ENCODE measurements around the gene NPEPL1. TPM values are rescaled to one million over a fixed set of nuclear protein-coding genes. Genes with fewer than 3 reads are reported as not detected.
"Not testable (repeated sequence)": the region's sequence is repeated elsewhere in the genome, so short reads cannot be mapped to it uniquely, and the experiment has no call there.

NPEPL1 gene
- total and polyA plus RNA-seq, 2 donors = 14.8 to 59.1 TPM

DNA sequence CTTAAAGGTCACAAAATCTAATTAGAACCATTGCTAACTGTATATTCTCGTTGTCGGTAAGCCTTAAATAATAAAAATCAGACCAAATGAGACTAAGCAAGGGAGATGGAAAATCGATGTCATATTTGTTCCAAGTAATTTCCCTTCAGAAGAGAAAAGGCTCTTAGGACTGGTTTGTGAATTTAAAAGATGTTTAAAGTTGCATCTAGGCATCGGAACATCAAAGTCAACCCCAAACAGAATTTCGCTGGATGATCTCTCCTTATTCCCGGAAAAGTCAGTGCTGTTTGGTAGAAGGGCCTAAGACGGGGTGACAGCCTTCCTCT, 63.8 kb downstream of the NPEPL1 start:
- H3K4me1 ChIP-seq (ENCODE audit: insufficient read depth) = no peaks in the 10 kb centered on the region
- H3K27ac ChIP-seq (ENCODE audit: low read depth) = no peak overlapping the region
- H3K4me3 ChIP-seq (ENCODE audit: low read depth, low read length) = no peak overlapping the region
- 67% methylated on average over 7 of the region's 7 CpGs for WGBS
- no peak for DNase-seq (ENCODE audit: extremely low spot score)
- H3K36me3 ChIP-seq (ENCODE audit: insufficient read depth) = no peaks in the 10 kb centered on the region

DNA sequence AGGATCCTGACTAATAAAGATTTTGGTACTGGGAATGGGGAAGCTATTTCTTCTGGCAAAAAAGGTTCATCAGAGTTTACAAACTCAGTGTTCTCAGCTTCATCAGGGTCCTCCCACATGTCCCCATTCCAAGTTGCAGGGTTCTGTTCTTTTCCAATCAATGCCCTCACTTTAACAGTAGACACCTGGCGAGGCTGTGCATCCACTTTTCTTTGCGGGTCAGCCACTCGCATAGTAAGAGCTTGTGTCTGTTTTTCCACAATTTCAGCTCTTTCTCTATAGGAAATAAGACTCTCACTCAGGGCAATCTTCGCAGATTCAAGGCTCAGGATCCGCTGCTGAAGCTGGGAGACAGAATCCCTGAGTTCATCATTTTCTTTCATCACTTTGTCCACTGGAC, 65.0 kb downstream of the NPEPL1 start:
- DNase-seq (ENCODE audit: extremely low spot score); H3K27ac ChIP-seq (ENCODE audit: low read depth); H3K4me3 ChIP-seq (ENCODE audit: low read depth, low read length); H3K4me1 ChIP-seq (ENCODE audit: insufficient read depth); H3K36me3 ChIP-seq (ENCODE audit: insufficient read depth): not testable (repeated sequence)
- 91% methylated on average over 5 of the region's 5 CpGs for WGBS

DNA sequence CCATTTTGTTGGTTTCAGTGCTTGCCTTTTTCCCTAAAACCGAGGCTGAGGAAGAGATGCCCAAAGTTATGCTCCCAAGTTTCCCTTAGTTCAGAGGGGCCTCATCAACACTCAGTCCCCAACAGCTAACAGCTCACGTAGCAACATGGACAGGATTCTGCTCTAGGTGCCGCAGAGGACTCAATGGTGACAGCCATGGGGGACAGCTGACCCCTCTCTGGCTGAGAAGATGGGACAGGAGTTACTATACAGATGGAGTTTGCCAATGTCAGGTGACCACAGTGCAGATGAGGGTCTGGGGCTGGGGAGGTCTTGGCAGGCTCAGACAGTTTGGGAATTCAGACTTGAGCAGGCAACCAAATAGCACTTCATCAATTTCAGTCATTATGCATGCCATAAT, 67.3 kb downstream of the NPEPL1 start:
- no peak overlapping the region for H3K4me3 ChIP-seq (ENCODE audit: low read depth, low read length)
- H3K36me3 ChIP-seq (ENCODE audit: insufficient read depth) = no peaks in the 10 kb centered on the region
- 82% methylated on average over 3 of the region's 3 CpGs for WGBS
- no peak overlapping the region for H3K27ac ChIP-seq (ENCODE audit: low read depth)
- H3K4me1 ChIP-seq (ENCODE audit: insufficient read depth) = no peaks in the 10 kb centered on the region
- DNase-seq (ENCODE audit: extremely low spot score) = no peak

DNA sequence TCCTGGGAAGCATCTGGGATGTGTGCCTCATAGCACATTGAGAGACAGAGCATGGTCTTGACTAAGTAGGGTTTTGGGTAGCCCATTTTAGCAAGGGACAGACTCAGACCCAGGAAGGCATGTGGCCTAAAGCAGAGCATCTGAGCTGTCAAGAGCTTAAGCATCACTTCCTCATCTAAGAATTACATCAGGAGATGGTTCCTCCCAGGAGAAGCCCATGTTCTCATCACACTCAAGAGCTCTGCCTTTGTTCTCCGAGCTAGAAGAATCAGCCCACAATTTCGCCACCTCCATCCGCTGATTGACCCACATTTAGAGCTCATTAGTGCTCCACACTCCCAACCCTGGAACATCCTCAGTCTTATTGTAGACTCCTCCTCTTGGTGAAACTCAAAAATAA, 68.3 kb downstream of the NPEPL1 start:
- no peak for DNase-seq (ENCODE audit: extremely low spot score)
- Histone ChIP-seq H3K4me3 (ENCODE audit: low read depth, low read length) (no peak overlapping the region), H3K4me1 (ENCODE audit: insufficient read depth) (no peaks in the 10 kb centered on the region), H3K36me3 (ENCODE audit: insufficient read depth) (no peaks in the 10 kb centered on the region), H3K27ac (ENCODE audit: low read depth) (no peak overlapping the region)
- 89% methylated on average over 3 of the region's 3 CpGs for WGBS

DNA sequence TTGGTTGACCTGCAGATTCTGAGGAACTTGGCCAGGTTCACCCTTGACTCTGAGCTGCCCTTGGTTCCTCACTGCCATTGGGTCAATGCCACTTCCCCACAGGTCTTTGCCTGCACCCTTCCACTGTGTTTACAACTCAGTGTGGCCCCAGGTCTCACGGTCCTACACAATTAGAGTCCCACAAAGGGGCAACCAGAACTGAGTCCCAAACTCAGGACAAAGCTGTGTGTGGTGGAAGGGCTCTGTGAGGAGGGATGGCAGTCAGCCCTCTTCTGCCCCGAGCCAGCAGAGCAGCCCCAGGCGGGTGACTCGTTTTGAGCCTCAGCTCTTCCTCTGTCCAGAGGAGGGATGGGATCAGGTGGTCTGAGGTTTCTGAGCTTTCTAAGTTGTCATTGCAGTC, 69.5 kb downstream of the NPEPL1 start:
- Histone ChIP-seq H3K4me1 (ENCODE audit: insufficient read depth) (no peaks in the 10 kb centered on the region), H3K4me3 (ENCODE audit: low read depth, low read length) (no peak overlapping the region), H3K36me3 (ENCODE audit: insufficient read depth) (no peaks in the 10 kb centered on the region), H3K27ac (ENCODE audit: low read depth) (no peak overlapping the region)
- WGBS = 85% methylated on average over 4 of the region's 4 CpGs
- no peak for DNase-seq (ENCODE audit: extremely low spot score)

GRCh38 chr20:58763076-58763475, 70.5 kb downstream of the NPEPL1 start:
- WGBS = 89% methylated on average over 7 of the region's 7 CpGs
- no peaks in the 10 kb centered on the region for H3K36me3 ChIP-seq (ENCODE audit: insufficient read depth)
- no peaks in the 10 kb centered on the region for H3K4me1 ChIP-seq (ENCODE audit: insufficient read depth)
- no peak overlapping the region for H3K27ac ChIP-seq (ENCODE audit: low read depth)
- no peak overlapping the region for H3K4me3 ChIP-seq (ENCODE audit: low read depth, low read length)
- no peak for DNase-seq (ENCODE audit: extremely low spot score)

Other genes starting within 250 kb of the NPEPL1 start
- 3.9 TPM for gene APCDD1L, start 177.4 kb upstream of the NPEPL1 start, total RNA-seq
- 5.6 TPM for gene APCDD1L, start 177.4 kb upstream of the NPEPL1 start, polyA plus RNA-seq
- gene STX16, start 41.5 kb upstream of the NPEPL1 start, total RNA-seq = 53.1 TPM
- gene STX16, start 41.5 kb upstream of the NPEPL1 start, polyA plus RNA-seq = 47.9 TPM
- gene GNAS-AS1, start 158.1 kb downstream of the NPEPL1 start, total RNA-seq = 1.4 TPM
- 0.13 TPM for gene GNAS-AS1, start 158.1 kb downstream of the NPEPL1 start, polyA plus RNA-seq
- gene GNAS, start 159.9 kb downstream of the NPEPL1 start, total RNA-seq = 483 TPM
- 784 TPM for gene GNAS, start 159.9 kb downstream of the NPEPL1 start, polyA plus RNA-seq